Measurements from ENCODE around the gene IL1RAPL2.

The IL1RAPL2 gene

DNA sequence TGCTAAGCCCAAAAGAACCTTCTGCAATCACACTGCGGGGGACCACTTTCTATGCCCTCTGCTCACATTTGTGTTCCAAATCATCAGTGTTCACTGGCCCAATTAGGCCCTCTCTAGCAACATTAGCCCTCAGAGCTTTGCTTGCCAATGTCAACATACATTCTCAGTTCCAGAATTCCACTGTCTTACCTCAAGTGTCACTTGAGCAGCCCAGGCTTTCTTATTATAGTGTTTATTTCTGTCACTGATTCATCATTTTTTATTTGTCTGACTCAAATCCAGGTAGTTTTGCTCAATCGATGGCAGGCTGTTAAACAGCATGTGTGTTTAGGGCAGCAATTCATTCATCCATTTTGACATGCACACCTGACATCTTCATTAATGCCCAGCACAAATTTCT, 363.3 kb downstream of the IL1RAPL2 start:
- CTCF ChIA-PET, result interaction anchor here (0.6 to 1.5 kb wide), 2 partner anchors 16 to 417 kb away, joined by 3 read pairs; no protein-coding TSS in a partner anchor
- H3K9me3 ChIP-seq (ENCODE audit: control insufficient read depth, insufficient read depth, low read depth, low read length), result no peaks in the 10 kb centered on the region
- H3K4me1 ChIP-seq (ENCODE audit: control insufficient read depth, insufficient read depth, low read length), result no peaks in the 10 kb centered on the region
- TF ChIP-seq ZNF621 (tag by site-specific recombination; IDR thresholded peaks at IDR 0.05) (no peak), WT1 (tag by site-specific recombination; IDR thresholded peaks at IDR 0.05) (no peak), ZNF174 (tag by site-specific recombination; IDR thresholded peaks at IDR 0.05) (no peak), ZNF2 (tag by site-specific recombination; IDR thresholded peaks at IDR 0.05) (no peak), ZNF146 (tag by site-specific recombination; IDR thresholded peaks at IDR 0.05) (no peak), ZNF138 (tag by site-specific recombination; IDR thresholded peaks at IDR 0.05; ENCODE audit: borderline replicate concordance) (no peak), ZNF157 (tag by site-specific recombination; IDR thresholded peaks at IDR 0.05) (no peak), ZNF391 (tag by site-specific recombination; IDR thresholded peaks at IDR 0.05; ENCODE audit: borderline replicate concordance, low read depth) (no peak), ZNF629 (tag by site-specific recombination; IDR thresholded peaks at IDR 0.05) (no peak), ZNF335 (tag by site-specific recombination; conservative IDR thresholded peaks at IDR 0.05) (no peak)
- TF ChIP-seq, protein P1, sequence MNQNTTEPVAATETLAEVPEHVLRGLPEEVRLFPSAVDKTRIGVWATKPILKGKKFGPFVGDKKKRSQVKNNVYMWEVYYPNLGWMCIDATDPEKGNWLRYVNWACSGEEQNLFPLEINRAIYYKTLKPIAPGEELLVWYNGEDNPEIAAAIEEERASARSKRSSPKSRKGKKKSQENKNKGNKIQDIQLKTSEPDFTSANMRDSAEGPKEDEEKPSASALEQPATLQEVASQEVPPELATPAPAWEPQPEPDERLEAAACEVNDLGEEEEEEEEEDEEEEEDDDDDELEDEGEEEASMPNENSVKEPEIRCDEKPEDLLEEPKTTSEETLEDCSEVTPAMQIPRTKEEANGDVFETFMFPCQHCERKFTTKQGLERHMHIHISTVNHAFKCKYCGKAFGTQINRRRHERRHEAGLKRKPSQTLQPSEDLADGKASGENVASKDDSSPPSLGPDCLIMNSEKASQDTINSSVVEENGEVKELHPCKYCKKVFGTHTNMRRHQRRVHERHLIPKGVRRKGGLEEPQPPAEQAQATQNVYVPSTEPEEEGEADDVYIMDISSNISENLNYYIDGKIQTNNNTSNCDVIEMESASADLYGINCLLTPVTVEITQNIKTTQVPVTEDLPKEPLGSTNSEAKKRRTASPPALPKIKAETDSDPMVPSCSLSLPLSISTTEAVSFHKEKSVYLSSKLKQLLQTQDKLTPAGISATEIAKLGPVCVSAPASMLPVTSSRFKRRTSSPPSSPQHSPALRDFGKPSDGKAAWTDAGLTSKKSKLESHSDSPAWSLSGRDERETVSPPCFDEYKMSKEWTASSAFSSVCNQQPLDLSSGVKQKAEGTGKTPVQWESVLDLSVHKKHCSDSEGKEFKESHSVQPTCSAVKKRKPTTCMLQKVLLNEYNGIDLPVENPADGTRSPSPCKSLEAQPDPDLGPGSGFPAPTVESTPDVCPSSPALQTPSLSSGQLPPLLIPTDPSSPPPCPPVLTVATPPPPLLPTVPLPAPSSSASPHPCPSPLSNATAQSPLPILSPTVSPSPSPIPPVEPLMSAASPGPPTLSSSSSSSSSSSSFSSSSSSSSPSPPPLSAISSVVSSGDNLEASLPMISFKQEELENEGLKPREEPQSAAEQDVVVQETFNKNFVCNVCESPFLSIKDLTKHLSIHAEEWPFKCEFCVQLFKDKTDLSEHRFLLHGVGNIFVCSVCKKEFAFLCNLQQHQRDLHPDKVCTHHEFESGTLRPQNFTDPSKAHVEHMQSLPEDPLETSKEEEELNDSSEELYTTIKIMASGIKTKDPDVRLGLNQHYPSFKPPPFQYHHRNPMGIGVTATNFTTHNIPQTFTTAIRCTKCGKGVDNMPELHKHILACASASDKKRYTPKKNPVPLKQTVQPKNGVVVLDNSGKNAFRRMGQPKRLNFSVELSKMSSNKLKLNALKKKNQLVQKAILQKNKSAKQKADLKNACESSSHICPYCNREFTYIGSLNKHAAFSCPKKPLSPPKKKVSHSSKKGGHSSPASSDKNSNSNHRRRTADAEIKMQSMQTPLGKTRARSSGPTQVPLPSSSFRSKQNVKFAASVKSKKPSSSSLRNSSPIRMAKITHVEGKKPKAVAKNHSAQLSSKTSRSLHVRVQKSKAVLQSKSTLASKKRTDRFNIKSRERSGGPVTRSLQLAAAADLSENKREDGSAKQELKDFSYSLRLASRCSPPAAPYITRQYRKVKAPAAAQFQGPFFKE (tag by site-specific recombination; IDR thresholded peaks at IDR 0.05; ENCODE audit: borderline replicate concordance), result no peak
- no peaks in the 10 kb centered on the region for H3K36me3 ChIP-seq (ENCODE audit: control insufficient read depth in 2 of 2, insufficient read depth in 1 of 2, low read length in 2 of 2)
- H3K27ac ChIP-seq (ENCODE audit: extremely low read depth, low read depth, low read length), result no peak overlapping the region
- H3K4me3 ChIP-seq (ENCODE audit: low read depth, low read length), result no peak overlapping the region
- POLR2A ChIA-PET, result no interaction called here

DNA sequence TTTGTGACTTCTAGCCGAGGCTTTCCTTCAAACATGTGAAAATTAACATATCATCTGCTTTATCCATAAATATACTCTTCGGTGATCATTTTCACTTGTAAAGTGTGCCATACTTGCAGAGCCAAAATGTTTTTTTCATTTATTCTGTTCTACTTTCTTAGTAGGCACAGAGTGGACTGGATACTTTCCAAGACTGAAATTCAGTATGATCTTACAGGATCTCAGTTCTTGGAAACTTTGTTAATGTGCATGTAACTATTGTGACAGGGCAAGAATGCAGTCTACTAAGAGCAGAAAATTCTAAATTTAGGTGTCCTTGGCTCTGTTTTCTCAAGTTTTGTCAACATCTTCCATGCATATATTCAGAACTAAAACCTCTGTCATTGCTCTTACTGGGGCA, 369.6 kb downstream of the IL1RAPL2 start:
- H3K9me3 ChIP-seq (ENCODE audit: control insufficient read depth, insufficient read depth, low read depth, low read length), result no peaks in the 10 kb centered on the region
- H3K36me3 ChIP-seq (ENCODE audit: control insufficient read depth in 2 of 2, insufficient read depth in 1 of 2, low read length in 2 of 2), result no peaks in the 10 kb centered on the region
- ChIA-PET CTCF (interaction anchor here (0.6 kb wide), 1 partner anchor 856 kb away, joined by 3 read pairs; no protein-coding TSS in a partner anchor), POLR2A (no interaction called here)
- H3K4me1 ChIP-seq (ENCODE audit: control insufficient read depth, insufficient read depth, low read length), result no peaks in the 10 kb centered on the region
- H3K4me3 ChIP-seq (ENCODE audit: low read depth, low read length), result no peak overlapping the region
- no peak overlapping the region for H3K27ac ChIP-seq (ENCODE audit: extremely low read depth, low read depth, low read length)
- TF ChIP-seq, protein P2, sequence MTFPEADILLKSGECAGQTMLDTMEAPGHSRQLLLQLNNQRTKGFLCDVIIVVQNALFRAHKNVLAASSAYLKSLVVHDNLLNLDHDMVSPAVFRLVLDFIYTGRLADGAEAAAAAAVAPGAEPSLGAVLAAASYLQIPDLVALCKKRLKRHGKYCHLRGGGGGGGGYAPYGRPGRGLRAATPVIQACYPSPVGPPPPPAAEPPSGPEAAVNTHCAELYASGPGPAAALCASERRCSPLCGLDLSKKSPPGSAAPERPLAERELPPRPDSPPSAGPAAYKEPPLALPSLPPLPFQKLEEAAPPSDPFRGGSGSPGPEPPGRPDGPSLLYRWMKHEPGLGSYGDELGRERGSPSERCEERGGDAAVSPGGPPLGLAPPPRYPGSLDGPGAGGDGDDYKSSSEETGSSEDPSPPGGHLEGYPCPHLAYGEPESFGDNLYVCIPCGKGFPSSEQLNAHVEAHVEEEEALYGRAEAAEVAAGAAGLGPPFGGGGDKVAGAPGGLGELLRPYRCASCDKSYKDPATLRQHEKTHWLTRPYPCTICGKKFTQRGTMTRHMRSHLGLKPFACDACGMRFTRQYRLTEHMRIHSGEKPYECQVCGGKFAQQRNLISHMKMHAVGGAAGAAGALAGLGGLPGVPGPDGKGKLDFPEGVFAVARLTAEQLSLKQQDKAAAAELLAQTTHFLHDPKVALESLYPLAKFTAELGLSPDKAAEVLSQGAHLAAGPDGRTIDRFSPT (tag by site-specific recombination; IDR thresholded peaks at IDR 0.05), result no peak
- no peak for TF ChIP-seq HOXC10 (CRISPR knock-in tag; IDR thresholded peaks at IDR 0.05)
- TF ChIP-seq ZNF394 (tag by site-specific recombination; IDR thresholded peaks at IDR 0.05; ENCODE audit: borderline replicate concordance), result no peak
- no peak for TF ChIP-seq ZNF530 (tag by site-specific recombination; IDR thresholded peaks at IDR 0.05; ENCODE audit: low read depth)

DNA sequence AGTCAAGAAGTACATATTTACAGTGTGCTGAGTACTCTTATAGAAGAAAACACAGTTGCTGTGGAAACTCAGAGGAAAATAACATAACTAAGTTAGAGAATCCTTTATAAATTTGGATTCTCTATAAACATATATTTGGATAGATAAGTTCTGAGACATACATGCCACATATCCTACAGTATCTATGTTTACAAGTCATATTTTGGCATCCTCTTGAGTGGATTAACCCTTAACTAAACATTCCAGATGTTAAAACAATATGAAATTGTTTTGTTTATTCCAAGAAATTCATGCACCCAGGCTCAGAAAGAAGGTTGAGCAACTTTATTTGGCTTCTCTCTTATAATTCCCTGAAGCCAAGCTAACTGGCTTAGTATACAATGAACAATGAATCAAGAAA, 387.3 kb downstream of the IL1RAPL2 start:
- Histone ChIP-seq H3K4me3 (ENCODE audit: low read depth, low read length) (no peak overlapping the region), H3K9me3 (ENCODE audit: control insufficient read depth, insufficient read depth, low read depth, low read length) (no peaks in the 10 kb centered on the region), H3K36me3 (ENCODE audit: control insufficient read depth in 2 of 2, insufficient read depth in 1 of 2, low read length in 2 of 2) (no peaks in the 10 kb centered on the region), H3K27ac (ENCODE audit: extremely low read depth, low read depth, low read length) (no peak overlapping the region), H3K4me1 (ENCODE audit: control insufficient read depth, insufficient read depth, low read length) (no peaks in the 10 kb centered on the region)
- ChIA-PET CTCF (no interaction called here), POLR2A (no interaction called here)
- no peak for TF ChIP-seq KLF7 (tag by site-specific recombination; IDR thresholded peaks at IDR 0.05; ENCODE audit: borderline replicate concordance)
- TF ChIP-seq ZNF549 (tag by site-specific recombination; IDR thresholded peaks at IDR 0.05), result no peak

Data from HEK293 (cell line).